Measurements from ENCODE around the gene RCOR2. TPM values are rescaled to one million over a fixed set of nuclear protein-coding genes. Genes with fewer than 3 reads are reported as not detected.
"Not testable (repeated sequence)": the region's sequence is repeated elsewhere in the genome, so short reads cannot be mapped to it uniquely, and the experiment has no call there.

Gene RCOR2
- total RNA-seq (2014; rRNA removed; shearing (Covaris generic)), result 0.11 and 0.17 TPM in 2 replicates
- polyA plus RNA-seq (2015; cell fraction: cytosol; rRNA removed), result 0.10 and 0.45 TPM in 2 replicates
- 0.31 and 0.76 TPM in 2 replicates for polyA plus RNA-seq (2015; cell fraction: nucleus; rRNA removed)

- DNase-seq (ENCODE audit: low read depth), result peak; percentile 47
Observed at GRCh38 chr11:63916837-63917691, at the start of gene RCOR2. TSS of gene RCOR2 (minus strand) at chr11:63917164. CDS start at chr11:63916456, 708 bp downstream.

- DNase-seq (ENCODE audit: low read depth), result no peak
Observed at GRCh38 chr11:63966444-63966843, 49.5 kb upstream of the RCOR2 start.

- not testable (repeated sequence) for DNase-seq (ENCODE audit: low read depth)
Observed at GRCh38 chr11:63963895-63964294, 46.9 kb upstream of the RCOR2 start.

GRCh38 chr11:63961608-63962412 is 44.8 kb upstream of the RCOR2 start:
- no peak for DNase-seq (ENCODE audit: low read depth)

- no peak for DNase-seq (ENCODE audit: low read depth)
Observed at GRCh38 chr11:63958008-63958407, 41.0 kb upstream of the RCOR2 start.

- no peak for DNase-seq (ENCODE audit: low read depth)
Observed at GRCh38 chr11:63952570-63952969, 35.6 kb upstream of the RCOR2 start.

GRCh38 chr11:63951779-63952536 is 35.0 kb upstream of the RCOR2 start:
- DNase-seq (ENCODE audit: low read depth), result no peak

GRCh38 chr11:63945477-63946163 is 28.7 kb upstream of the RCOR2 start:
- DNase-seq (ENCODE audit: low read depth), result peak; percentile 68

GRCh38 chr11:63944987-63945386 is 28.0 kb upstream of the RCOR2 start:
- no peak for DNase-seq (ENCODE audit: low read depth)

- DNase-seq (ENCODE audit: low read depth), result no peak
Observed at GRCh38 chr11:63942803-63943202, 25.8 kb upstream of the RCOR2 start.

GRCh38 chr11:63941901-63942300 is 24.9 kb upstream of the RCOR2 start:
- DNase-seq (ENCODE audit: low read depth), result no peak

GRCh38 chr11:63940786-63941185 is 23.8 kb upstream of the RCOR2 start:
- no peak for DNase-seq (ENCODE audit: low read depth)

- no peak for DNase-seq (ENCODE audit: low read depth)
Observed at GRCh38 chr11:63939397-63939891, 22.5 kb upstream of the RCOR2 start.

GRCh38 chr11:63938479-63939396 is 21.8 kb upstream of the RCOR2 start, which contains the start of gene NAA40:
TSS of gene NAA40 (plus strand) at chr11:63939002. CDS start at chr11:63939097, 95 bp downstream.
- peak; percentile 98 for DNase-seq (ENCODE audit: low read depth)

- DNase-seq (ENCODE audit: low read depth), result no peak
Observed at GRCh38 chr11:63937713-63938478, 20.9 kb upstream of the RCOR2 start.

GRCh38 chr11:63933459-63933858 is 16.5 kb upstream of the RCOR2 start:
- DNase-seq (ENCODE audit: low read depth), result no peak

GRCh38 chr11:63931876-63932275 is 14.9 kb upstream of the RCOR2 start:
- DNase-seq (ENCODE audit: low read depth), result no peak

GRCh38 chr11:63931045-63931444 is 14.1 kb upstream of the RCOR2 start:
- DNase-seq (ENCODE audit: low read depth), result no peak

- no peak for DNase-seq (ENCODE audit: low read depth)
Observed at GRCh38 chr11:63929616-63930015, 12.7 kb upstream of the RCOR2 start.
